Measurements from ENCODE around the gene SH3TC2. TPM values are rescaled to one million over a fixed set of nuclear protein-coding genes. Genes with fewer than 3 reads are reported as not detected.

Gene SH3TC2
- total RNA-seq, 2 experiments from 2014 or later = not detected

DNA sequence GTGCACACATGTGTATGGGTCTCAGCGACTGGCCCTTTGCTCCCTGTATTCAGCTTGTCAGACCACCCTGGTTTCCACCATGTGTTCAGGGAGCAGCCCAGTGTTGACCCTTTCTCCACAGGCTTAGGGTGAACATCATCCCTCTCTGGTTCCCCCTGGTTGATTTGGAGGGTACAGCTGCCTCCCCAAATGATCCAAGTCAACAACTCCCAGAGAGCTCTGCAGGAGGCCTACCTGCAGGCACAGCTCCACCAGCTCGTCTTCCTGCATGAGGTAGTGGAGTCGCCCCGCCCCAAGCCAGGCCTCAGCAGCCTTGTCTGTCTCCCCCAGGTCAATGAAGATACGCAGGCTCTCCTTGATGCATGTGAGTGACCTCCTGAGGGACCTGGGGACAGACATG is 50.5 kb downstream of the SH3TC2 start:
- Mint-ChIP-seq H3K27ac (no peak overlapping the region), H3K4me3 (no peak overlapping the region), H3K36me3 (ENCODE audit: low read depth) (no peaks in the 10 kb centered on the region), H3K4me1 (no peaks in the 10 kb centered on the region), H3K9me3 (ENCODE audit: low read depth) (no peaks in the 10 kb centered on the region), H3K27me3 (no peaks in the 10 kb centered on the region)
- ChIA-PET POLR2A (no interaction called here), CTCF (interaction anchor here (0.6 to 1.5 kb wide), 5 partner anchors 22 to 279 kb away, joined by 3 to 5 read pairs (median 3); no protein-coding TSS in a partner anchor)
- intact Hi-C loops (cut with DNase I, micrococcal nuclease) = no loop called here
- DNase-seq (no peak), ATAC-seq (no peak)

DNA sequence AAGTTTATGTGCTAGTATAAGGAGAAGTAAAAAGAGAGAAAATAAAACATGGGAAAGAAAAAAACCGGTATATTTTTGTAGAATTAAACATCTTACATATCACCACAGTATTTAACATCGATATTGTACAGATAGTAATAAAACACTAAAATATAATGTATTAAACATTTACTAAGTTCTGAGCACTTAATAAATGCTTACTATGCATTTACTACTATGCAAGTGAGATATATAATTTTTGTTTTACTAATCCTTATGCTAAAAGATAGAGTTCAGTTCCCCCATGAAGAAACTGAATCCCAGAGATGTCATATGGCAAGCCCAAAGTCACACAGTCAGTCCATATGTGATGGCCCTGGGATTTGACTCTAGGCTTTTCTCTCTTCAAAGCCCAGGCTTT is 51.1 kb downstream of the SH3TC2 start:
- no peak for ATAC-seq
- ChIA-PET CTCF (interaction anchor here (0.6 to 1.5 kb wide), 3 partner anchors 23 to 279 kb away, joined by 3 to 5 read pairs (median 4); no protein-coding TSS in a partner anchor), POLR2A (no interaction called here)
- no peak for DNase-seq
- Mint-ChIP-seq H3K36me3 (ENCODE audit: low read depth) (no peaks in the 10 kb centered on the region), H3K4me3 (no peak overlapping the region), H3K4me1 (no peaks in the 10 kb centered on the region), H3K27me3 (no peaks in the 10 kb centered on the region), H3K27ac (no peak overlapping the region), H3K9me3 (ENCODE audit: low read depth) (no peaks in the 10 kb centered on the region)
- intact Hi-C loops (cut with DNase I, micrococcal nuclease) = no loop called here

DNA sequence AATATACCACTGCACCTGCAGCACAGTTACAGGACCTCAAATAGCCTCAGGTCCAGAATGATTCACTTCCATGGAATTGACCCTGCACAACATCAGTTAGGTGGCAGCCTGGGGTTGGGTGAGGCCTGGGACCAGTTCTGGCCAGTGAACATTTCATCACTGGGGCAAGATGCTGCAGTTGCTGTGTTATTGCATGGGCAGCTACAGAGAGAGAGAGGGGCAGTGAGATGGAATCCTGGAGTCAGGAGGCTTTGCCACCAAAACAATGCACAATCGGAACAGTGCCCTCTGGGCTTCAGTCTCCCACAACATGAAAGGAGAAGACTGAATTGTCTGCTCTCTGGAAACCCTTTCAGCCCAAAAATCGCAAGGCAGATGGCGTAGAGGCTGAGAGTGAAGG is 51.8 kb downstream of the SH3TC2 start:
- no peak for ATAC-seq
- intact Hi-C loops (cut with DNase I, micrococcal nuclease) = no loop called here
- DNase-seq = no peak
- Mint-ChIP-seq H3K4me1 (no peaks in the 10 kb centered on the region), H3K36me3 (ENCODE audit: low read depth) (no peaks in the 10 kb centered on the region), H3K9me3 (ENCODE audit: low read depth) (no peaks in the 10 kb centered on the region), H3K4me3 (no peak overlapping the region), H3K27ac (no peak overlapping the region), H3K27me3 (no peaks in the 10 kb centered on the region)
- ChIA-PET POLR2A (no interaction called here), CTCF (interaction anchor here (0.6 to 2.4 kb wide), 2 partner anchors 190 to 278 kb away, joined by 3 to 6 read pairs; no protein-coding TSS in a partner anchor)

DNA sequence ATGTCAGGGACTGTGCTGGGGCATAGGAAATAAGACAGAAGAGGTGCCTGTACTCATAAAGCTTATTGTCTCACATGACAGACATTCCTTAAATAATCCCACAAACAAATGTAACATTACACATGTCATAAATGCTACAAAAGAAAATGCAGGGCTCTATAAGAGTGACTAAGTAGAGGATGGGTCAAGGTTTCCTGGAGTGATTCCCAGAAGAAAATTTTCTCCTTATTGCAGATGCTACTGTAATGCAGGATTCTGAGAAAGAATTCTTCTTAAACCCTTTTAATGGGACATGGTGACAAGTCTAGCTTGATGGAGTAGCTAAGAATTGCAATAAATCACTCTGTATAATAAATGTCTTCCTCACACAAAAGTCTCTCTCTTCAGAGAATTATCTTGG is 55.7 kb downstream of the SH3TC2 start:
- DNase-seq (no peak), ATAC-seq (no peak)
- intact Hi-C loops (cut with DNase I, micrococcal nuclease) = no loop called here
- no peaks in the 10 kb centered on the region for H3K27me3 Mint-ChIP-seq
- ChIA-PET CTCF (interaction anchor here (0.6 to 1.3 kb wide), 5 partner anchors 11 to 281 kb away, joined by 3 to 5 read pairs (median 3); no protein-coding TSS in a partner anchor), POLR2A (no interaction called here)
- H3K4me3 Mint-ChIP-seq = no peak overlapping the region
- no peaks in the 10 kb centered on the region for H3K36me3 Mint-ChIP-seq (ENCODE audit: low read depth)
- H3K4me1 Mint-ChIP-seq = no peaks in the 10 kb centered on the region
- H3K9me3 Mint-ChIP-seq (ENCODE audit: low read depth) = no peaks in the 10 kb centered on the region
- no peak overlapping the region for H3K27ac Mint-ChIP-seq

DNA sequence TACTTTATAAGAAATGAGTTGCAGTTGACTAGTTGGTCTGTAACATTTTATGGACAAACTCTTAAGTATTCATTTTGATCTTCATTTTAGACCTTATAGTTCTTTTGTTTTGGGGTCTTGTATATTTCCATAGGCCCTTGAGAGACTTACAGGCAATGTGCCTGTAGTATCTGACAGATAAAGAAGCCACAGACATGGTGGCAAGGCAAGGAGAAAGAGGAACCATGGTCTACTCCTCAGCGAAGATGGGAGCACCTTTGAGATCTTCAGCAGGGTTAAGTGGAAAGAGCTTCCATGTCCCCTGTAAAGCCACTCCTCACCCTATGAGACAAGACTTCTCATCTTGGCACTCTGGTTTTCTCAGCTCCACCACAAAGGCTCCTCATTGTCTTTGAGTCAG is 56.4 kb downstream of the SH3TC2 start:
- Mint-ChIP-seq H3K36me3 (ENCODE audit: low read depth) (no peaks in the 10 kb centered on the region), H3K27ac (no peak overlapping the region), H3K4me3 (no peak overlapping the region), H3K27me3 (peaks cover 2% of the 10 kb centered on the region), H3K4me1 (no peaks in the 10 kb centered on the region), H3K9me3 (ENCODE audit: low read depth) (no peaks in the 10 kb centered on the region)
- CTCF ChIA-PET = interaction anchor here (0.7 kb wide), 2 partner anchors 10 to 29 kb away, joined by 3 read pairs; no protein-coding TSS in a partner anchor
- DNase-seq (no peak), ATAC-seq (no peak)
- POLR2A ChIA-PET = interaction anchor here (0.6 kb wide), 1 partner anchor 256 kb away, joined by 4 read pairs; no protein-coding TSS in a partner anchor
- intact Hi-C loops (cut with DNase I, micrococcal nuclease) = no loop called here

DNA sequence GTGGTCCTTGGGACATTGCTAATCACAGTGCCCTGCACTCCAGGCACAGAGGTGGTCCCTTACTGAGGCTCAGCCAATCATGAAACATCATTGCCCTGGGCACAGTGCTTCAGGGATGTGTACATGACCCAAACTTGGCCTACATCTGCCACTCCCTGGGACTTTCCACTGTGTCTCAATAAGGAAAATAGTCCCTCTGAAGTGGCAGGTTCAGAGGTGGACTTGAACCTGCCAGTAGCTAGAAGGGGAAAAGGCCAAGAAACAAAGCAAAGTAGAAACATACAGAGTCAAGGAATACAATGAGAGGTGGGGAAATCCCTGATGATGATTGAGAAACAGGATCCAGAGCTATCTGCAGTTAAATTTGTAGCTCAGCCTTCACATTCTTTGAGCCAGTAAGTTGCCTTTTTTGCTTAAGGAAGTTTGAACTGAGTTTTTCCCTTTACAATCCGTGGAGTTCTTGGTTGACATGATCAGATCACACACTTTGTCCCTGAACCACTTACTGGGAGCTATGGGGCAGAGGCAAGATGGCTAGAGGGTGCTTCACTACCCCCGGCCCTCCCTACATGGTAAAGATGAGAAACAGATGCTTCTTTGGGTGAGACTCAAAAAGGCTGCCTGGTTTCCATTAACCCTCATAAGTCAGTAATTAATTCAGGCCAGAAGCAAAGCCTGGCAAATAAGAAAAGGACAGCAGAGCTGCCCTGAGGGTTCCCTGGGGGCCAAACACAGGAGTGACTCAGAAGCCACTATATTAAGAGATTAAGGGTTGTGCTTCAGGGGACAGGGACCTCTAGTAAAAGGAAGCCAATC is 57.6 kb downstream of the SH3TC2 start:
- DNase-seq = no peak
- Mint-ChIP-seq H3K27me3 (peaks cover 2% of the 10 kb centered on the region), H3K36me3 (ENCODE audit: low read depth) (no peaks in the 10 kb centered on the region), H3K4me1 (no peaks in the 10 kb centered on the region), H3K4me3 (no peak overlapping the region), H3K9me3 (ENCODE audit: low read depth) (no peaks in the 10 kb centered on the region), H3K27ac (no peak overlapping the region)
- no peak for ATAC-seq
- ChIA-PET POLR2A (no interaction called here), CTCF (interaction anchor here (0.8 to 1.2 kb wide), 2 partner anchors 8 to 274 kb away, joined by 4 read pairs; no protein-coding TSS in a partner anchor)
- intact Hi-C loops (cut with DNase I, micrococcal nuclease) = no loop called here

DNA sequence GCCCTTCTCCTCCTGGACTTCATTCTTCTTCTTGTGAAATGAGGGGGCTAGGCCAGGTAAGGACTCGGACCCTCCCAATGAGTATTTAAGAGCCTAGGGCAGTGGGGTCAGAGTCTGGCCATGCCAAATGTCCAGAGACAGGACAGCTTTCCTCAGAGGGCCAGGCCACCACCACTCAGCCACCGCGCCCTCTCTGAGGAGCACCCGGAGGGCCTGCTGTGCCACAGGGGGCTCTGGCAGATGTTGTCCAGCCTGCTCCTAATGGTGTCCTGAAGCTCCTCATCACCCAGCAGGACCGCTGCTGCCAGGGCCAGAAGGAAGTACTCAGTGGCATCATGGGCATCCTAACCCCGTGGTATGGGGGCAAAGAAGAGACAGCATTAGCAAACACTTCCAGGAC is 58.3 kb downstream of the SH3TC2 start:
- ChIA-PET POLR2A (no interaction called here), CTCF (interaction anchor here (0.6 kb wide), 1 partner anchor 468 kb away, joined by 3 read pairs; no protein-coding TSS in a partner anchor)
- DNase-seq (no peak), ATAC-seq (no peak)
- peaks cover 4% of the 10 kb centered on the region for H3K27me3 Mint-ChIP-seq
- no peaks in the 10 kb centered on the region for H3K36me3 Mint-ChIP-seq (ENCODE audit: low read depth)
- H3K27ac Mint-ChIP-seq = no peak overlapping the region
- H3K4me3 Mint-ChIP-seq = no peak overlapping the region
- H3K4me1 Mint-ChIP-seq = no peaks in the 10 kb centered on the region
- intact Hi-C loops (cut with DNase I, micrococcal nuclease) = no loop called here
- no peaks in the 10 kb centered on the region for H3K9me3 Mint-ChIP-seq (ENCODE audit: low read depth)

DNA sequence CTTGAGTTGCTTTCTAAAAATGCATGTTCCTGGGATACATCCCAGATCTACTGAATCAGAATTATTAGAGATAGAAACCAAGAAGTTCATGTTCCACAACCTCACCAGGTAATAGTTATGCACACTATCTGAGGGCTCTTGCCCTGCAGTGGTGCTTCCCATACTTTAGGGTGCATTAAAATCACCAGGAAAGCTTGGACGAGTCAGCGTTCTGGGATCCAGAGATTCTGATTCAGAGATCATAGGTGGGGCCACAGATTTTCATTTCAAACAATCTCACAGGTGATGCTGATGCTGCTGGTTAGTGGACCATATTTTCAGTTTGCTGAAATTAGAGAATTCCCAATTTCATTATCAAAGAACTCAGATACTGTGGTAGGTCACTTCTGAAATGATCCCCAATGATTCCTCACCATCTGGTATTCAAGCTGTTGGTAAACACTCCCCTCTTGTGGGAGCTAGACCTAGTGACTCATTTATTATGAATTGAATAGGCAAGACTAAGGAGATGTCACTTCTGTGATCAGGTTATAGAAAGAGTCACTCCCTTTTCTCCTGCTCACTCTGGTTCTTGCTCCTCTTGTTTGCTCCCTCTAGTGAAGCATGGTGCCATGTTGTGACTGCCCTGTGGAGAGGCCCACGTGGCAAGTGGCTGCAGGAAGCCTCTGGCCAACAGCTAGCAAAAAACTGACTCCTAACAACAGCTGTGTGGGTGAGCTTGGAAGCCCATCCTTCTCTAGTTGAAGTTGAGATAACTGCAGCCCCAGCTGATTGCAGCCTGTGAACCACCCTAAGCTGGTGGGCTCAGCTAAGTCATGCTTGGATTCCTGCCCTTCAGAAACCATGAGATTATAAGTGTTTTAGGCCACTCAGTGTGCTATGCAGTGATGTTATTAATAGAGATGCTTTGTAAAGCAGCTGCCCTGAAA is 59.8 kb downstream of the SH3TC2 start:
- no peak overlapping the region for H3K4me3 Mint-ChIP-seq
- no peak overlapping the region for H3K27ac Mint-ChIP-seq
- no peaks in the 10 kb centered on the region for H3K9me3 Mint-ChIP-seq (ENCODE audit: low read depth)
- no peak for DNase-seq
- ATAC-seq = no peak
- H3K36me3 Mint-ChIP-seq (ENCODE audit: low read depth) = no peaks in the 10 kb centered on the region
- POLR2A ChIA-PET = interaction anchor here (0.6 kb wide), 1 partner anchor 17 kb away, joined by 5 read pairs; no protein-coding TSS in a partner anchor
- intact Hi-C loops (cut with DNase I, micrococcal nuclease) = no loop called here
- H3K4me1 Mint-ChIP-seq = no peaks in the 10 kb centered on the region
- CTCF ChIA-PET = interaction anchor here (0.6 to 1.3 kb wide), 9 partner anchors 13 to 1555 kb away, joined by 3 to 7 read pairs (median 4); partner anchors contain the start of gene ABLIM3
- H3K27me3 Mint-ChIP-seq = peaks cover 9% of the 10 kb centered on the region

DNA sequence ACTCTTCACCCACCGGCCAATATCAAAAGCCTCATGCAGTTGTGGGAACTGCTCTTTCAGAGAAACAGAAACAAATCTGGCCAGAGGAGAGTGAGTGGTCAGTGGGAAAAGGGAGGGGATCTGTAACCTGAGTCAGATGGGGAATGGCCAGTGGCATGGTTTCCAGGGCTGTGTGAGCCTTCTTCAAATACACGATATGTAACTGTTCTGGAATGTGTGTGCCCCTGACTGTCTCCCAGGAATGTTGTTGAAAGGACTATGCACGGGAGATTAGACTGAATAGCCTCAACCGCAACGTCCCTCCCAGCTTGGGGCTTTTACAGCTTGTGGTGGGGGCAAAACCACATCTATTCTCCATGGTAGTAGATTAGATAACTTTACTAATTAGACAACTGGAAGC is 60.8 kb downstream of the SH3TC2 start:
- Mint-ChIP-seq H3K27ac (no peak overlapping the region), H3K36me3 (ENCODE audit: low read depth) (no peaks in the 10 kb centered on the region), H3K4me3 (no peak overlapping the region), H3K9me3 (ENCODE audit: low read depth) (no peaks in the 10 kb centered on the region), H3K27me3 (peaks cover 15% of the 10 kb centered on the region), H3K4me1 (no peaks in the 10 kb centered on the region)
- ATAC-seq (no peak), DNase-seq (no peak)
- ChIA-PET CTCF (interaction anchor here (0.6 to 4.4 kb wide), 5 partner anchors 12 to 1556 kb away, joined by 3 to 19 read pairs (median 4); no protein-coding TSS in a partner anchor), POLR2A (no interaction called here)
- intact Hi-C loops (cut with DNase I, micrococcal nuclease) = no loop called here

DNA sequence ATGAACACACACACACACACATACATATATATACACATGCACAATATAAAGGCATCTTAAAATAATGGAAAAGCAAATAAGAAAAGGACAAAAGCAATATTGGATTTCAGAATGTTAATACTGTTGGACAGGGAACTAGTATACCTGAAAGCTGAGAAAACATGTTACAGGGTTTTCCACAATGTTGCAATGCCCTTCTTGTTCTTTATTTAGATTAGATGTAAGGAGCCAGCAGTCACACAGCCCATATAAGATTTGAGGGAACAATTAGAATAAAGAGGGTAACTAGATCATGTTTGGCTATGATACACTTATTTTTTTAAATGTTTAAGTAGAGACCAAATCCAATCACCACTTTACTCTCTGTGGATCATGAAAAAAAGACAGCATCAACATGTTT is 61.7 kb downstream of the SH3TC2 start:
- no peaks in the 10 kb centered on the region for H3K36me3 Mint-ChIP-seq (ENCODE audit: low read depth)
- no peaks in the 10 kb centered on the region for H3K4me1 Mint-ChIP-seq
- H3K27me3 Mint-ChIP-seq = peaks cover 19% of the 10 kb centered on the region
- no peak for ATAC-seq
- ChIA-PET CTCF (interaction anchor here (1.6 to 4.4 kb wide), 2 partner anchors 13 to 270 kb away, joined by 3 to 19 read pairs; no protein-coding TSS in a partner anchor), POLR2A (no interaction called here)
- no peak overlapping the region for H3K27ac Mint-ChIP-seq
- intact Hi-C loops (cut with DNase I, micrococcal nuclease) = no loop called here
- DNase-seq = no peak
- no peak overlapping the region for H3K4me3 Mint-ChIP-seq
- H3K9me3 Mint-ChIP-seq (ENCODE audit: low read depth) = no peaks in the 10 kb centered on the region

DNA sequence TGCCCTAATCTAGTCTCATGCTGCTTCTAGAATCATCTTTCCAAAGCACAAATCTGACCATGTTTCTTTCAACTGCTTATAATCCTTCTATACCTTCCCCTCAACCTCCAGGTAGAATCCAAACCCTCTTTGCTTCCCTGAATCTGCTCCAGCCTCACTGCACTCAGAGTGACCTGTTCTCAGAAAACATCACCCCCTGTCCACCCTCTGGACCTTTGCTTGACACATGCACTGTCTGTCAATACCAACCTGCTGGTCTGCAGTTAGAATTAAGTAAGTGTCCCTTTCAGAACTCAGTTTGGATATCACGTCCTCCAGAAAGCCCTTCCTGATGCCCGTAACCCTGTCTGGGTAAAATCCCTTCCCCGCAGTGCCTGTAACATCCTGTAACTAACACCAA is 63.1 kb downstream of the SH3TC2 start:
- Mint-ChIP-seq H3K27me3 (peaks cover 23% of the 10 kb centered on the region), H3K9me3 (ENCODE audit: low read depth) (no peaks in the 10 kb centered on the region), H3K27ac (no peak overlapping the region), H3K4me3 (no peak overlapping the region), H3K4me1 (no peaks in the 10 kb centered on the region), H3K36me3 (ENCODE audit: low read depth) (no peaks in the 10 kb centered on the region)
- ATAC-seq (no peak), DNase-seq (no peak)
- intact Hi-C loops (cut with DNase I, micrococcal nuclease) = loop anchor here (2.0 kb wide), 3 partner anchors 35 to 267 kb away; no protein-coding TSS in a partner anchor
- ChIA-PET POLR2A (no interaction called here), CTCF (interaction anchor here (1.0 to 4.4 kb wide), 6 partner anchors 12 to 269 kb away, joined by 3 to 19 read pairs (median 4); no protein-coding TSS in a partner anchor)
